Measurements from ENCODE around the gene INSR.
"Not testable (repeated sequence)": the region's sequence is repeated elsewhere in the genome, so short reads cannot be mapped to it uniquely, and the experiment has no call there.

The INSR gene

DNA sequence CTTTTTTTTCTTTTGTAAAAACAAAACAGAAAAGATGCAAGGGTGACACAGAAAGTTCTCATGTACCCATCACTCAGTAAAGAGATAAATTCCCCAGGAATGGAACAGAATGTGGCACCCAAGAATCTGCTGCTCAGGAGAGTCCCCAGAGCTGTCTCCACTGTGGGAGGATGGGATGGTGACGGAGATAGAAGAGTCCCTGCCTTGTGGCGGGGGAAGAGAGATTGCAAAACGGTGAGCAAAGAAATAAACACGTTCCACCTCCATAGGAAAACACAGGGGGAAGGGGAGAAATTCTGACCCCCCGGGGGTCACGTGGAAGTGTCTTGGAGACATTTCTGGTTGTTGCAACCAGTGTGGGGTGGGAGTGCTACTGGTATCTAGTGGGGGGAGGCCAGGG lies 76.4 kb downstream of the INSR start:
- no peak for DNase-seq

DNA sequence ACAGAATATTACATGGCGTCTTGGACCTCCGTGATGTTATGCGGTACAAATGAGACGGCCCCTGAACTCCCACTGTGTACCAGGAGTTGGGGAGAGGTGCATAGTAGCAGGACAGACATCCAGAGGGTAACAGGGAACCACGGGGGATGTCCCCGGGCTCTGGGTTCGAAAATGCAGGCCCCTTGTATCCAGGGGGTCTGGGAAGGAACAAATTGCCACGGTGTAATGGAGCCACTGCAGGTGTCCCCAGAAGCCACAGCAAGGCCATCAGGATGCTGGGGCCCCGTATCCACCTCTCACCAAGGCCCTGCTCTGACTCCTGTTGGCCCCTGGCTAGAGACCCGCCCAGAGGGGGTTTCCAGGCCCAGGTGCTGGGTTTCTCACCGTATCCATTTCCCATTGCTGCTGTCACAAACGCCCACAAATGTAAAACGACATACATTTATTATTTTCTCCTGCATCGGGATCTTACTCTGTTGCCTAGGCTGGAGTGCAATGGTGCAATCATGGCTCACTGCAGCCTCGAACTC lies 77.8 kb downstream of the INSR start:
- DNase-seq, result no peak

DNA sequence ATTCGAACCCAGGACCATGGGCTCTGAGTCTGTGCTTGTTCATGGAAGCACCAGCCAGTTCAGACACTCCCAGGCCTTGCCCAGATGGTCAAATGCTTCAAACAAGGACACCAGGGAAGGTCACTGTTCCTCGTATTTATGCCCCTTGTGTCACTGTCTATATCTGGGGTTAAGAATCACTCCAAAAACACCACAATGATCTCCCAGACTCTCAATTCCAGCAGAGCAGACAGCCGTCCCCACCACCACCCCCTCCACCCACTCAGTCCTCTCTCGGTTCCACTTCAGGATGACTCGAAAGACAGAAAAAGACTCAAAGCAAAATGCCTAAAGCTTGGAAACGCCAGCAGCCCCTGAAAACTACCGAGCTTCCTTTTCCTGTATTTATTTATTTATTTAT lies 79.0 kb downstream of the INSR start:
- DNase-seq, result no peak

DNA sequence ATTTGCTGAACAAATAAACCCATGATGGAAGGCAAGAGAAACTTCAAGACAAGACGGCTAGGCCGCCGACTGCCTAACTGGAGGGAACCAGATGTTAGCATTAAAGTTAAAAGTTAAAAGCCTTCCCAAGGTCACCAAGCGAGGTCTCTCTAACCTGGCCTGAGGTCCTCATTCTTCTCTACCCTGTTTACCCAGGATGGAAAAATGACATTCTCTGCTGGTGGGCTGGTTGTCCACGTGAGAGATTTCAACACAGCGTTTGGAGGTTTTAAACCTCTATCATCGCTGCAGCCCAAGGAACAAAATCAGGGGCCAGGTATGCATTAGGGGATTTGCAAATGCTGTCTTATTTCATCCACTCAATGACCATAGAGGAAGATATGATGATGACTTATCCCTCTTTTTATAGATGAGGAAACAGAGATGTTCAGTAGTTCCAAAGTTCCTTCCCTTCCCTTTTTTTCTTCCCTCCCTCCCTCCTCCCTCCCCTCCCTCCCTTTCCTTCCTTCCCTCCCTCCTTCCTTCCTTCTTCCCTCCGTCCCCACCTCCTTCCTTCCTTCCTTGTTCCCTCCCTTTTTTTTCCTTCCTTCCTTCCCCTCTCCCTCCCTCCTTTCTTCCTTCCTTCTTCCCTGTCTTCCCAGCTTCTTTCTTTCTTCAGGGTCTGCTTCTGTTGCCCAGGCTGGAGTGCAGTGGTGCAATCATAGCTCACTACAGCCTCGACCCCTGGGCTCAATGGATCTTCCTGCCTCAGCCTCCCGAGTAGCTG lies 79.7 kb downstream of the INSR start:
- DNase-seq, result no peak

DNA sequence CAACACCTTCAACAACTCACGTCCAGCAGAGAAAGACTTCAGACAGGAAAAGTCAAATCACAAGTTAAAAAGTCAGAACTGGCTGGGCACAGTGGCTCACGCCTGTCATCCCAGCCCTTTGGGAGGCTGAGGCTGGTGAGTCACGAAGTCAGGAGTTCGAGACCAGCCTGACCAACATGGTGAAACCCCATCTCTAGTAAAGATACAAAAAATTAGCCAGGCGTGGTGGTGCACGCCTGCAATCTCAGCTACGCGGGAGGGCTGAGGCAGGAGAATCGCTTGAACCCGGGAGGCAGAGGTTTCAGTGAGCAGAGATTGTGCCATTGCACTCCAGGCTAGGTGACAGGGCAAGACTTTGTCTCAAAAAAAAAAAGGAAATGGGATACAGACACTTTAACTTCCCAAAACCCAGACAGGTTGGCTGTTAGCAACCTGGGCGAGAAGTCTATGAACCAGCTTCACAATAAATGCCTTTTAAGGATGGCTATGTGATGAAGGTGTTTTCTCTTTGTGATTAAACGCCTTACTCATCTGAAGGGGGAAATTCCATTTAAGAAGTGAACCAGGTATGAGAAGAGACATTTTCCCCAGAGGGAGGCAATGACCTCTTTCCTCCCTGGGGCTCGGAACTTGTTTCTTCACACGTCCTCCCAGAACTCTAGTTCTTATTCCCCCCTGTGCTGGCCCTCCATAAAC lies 80.4 kb downstream of the INSR start:
- no peak for DNase-seq

DNA sequence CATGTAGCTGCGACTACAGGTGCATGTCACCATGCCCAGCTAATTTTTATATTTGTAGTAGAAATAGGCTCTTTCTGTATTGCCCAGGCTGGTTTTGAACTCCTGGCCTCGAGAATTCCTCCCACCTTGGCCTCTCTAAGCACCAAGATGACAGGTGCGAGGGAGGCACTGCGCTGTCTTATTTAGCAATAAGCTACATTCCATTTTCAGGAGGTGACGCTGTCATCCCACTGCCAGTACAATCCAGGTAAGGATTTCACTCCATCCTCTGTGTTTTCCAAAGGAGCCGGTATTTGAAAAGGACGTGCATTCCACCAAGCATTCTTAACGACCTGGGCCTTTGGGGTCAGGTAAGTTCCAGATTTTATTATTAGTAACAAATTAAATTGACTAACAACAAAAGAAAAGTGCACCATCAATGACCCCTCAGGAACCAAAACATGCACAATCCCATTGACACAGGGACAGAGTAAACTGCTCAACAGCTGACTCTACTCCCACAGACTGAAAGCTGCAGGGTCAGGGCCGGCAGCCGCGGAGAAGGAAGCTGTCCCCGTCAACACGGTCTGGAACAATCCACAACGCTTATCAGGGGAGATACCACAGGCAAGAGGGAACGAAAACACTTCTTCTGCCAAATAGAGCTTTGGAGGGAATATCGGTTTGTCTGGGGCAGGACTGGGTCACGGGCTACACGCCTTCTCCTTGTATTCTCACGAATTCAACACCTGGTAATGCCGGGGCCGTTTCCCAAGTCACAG lies 82.8 kb downstream of the INSR start:
- DNase-seq, result no peak

DNA sequence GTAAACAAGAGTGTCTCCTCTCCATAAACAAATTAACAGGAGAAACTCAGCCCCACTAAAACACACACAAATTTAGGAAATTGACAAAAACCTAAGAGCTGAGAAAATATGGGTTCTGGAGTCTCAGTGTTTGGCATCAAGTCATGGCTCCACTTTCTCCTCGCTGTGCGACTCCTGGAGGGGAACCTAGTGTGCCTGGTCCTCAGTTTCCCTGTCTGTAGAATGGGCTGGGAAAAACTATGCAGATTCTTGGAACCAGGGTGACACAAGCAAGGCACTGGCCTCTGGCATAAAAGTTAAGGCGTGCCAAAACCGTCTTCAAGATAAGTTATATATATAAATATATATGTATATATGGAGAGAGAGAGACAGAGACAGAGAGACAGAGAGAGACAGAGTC lies 83.9 kb downstream of the INSR start:
- DNase-seq, result no peak

DNA sequence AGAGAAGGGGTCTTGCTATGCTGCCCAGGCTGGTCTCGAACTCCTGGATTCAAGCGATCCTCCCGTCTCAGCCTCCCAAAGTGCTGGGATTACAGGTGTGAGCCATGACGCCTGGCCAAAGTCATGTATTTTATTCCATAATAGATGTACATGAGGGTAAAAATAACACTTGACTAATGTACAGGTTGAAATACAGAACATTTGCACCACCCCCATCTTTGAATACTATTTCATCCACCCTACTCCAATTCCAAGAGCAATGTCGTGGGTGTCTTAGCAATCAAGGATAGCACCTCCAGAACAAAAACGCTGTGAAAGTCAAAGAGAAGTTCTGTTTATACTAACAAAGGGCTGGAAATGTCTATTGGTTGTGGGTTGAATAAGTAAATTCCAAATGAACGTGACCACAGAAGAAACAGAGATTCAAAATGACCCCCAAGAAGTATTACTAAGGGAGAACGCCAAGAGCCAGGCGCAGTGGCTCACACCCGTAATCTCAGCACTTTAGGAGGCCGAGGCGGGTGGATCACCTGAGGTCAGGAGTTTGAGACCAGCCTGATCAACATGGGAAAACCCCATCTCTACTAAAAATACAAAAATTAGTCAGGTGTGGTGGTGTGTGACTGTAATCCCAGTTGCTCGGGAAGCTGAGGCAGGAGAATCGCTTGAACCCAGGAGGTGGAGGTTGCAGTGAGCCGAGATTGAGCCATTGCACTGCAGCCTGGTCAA lies 84.5 kb downstream of the INSR start:
- not testable (repeated sequence) for DNase-seq

DNA sequence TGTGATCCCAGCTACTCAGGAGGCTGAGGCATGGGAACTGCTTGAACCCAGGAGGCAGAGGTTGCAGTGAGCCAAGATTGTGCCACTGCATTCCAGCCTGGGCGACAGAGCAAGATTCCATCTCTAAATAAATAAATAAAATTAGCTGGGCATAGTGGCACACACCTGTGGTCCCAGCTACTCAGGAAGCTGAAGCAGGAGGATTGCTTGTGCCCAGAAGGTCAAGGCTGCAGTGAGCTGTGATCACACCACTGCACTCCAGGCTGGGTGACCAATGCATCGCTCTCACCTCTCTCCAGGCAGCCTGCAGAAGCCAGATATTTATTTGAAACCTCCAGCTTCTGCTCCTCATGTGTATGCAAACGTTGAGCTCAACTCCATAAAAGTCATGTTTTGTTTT lies 85.2 kb downstream of the INSR start:
- not testable (repeated sequence) for DNase-seq

DNA sequence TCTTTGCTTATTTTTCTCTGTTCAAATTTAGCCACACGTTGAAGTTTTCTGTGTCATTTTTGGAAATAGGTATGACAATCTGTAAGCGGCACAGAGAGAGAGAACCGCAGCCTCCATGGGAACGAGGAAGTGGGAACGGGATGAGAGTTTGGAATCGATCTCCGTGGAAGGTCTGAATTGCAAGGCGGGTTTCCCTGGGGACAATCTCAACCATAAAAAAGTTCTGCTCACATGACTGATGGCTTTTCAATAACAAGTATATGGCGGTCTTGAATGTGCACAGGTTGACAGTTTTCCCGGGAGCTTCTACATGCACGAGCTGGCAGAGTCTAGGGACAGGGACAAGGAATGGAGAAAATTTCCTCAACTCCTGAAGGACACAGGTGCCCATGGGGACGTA lies 90.9 kb downstream of the INSR start:
- DNase-seq, result no peak

DNA sequence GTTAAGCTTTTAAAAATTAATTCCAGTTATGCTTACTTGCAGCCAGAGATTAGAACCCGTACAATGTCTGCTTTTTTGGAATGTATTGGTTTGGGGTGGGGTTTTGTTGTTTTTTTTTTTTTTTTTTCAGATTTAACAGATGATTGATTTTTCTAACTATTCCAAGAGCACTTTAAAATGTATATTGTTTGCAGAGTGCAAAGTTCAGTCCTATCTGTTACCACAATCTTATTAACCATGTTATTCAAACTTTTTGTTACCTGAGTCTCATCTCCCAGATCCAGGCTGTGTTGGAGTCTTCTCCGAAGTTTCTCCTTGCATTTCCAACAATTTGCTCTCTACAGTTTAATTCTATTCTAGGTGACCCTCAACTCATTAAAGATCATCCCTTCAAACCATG lies 91.3 kb downstream of the INSR start:
- DNase-seq, result no peak

DNA sequence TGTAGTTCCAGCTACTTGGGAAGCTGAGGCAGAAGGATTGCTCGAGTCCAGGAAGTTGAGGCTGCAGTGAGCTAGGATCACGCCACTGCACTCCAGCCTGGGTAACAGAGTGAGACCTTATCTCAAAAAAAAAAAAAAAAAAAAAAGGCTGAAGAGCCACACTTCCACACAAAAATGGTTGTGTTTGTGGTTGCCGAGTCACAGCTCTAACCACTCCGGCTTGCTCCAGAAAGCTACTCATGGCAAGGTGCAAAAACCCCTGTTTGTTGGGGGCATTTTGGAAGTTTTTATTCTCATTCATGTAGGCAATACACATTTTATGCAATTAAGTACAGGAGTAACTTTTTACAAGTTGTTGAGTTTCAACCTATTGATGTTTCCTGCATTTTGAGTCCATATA lies 93.5 kb downstream of the INSR start:
- DNase-seq, result no peak

DNA sequence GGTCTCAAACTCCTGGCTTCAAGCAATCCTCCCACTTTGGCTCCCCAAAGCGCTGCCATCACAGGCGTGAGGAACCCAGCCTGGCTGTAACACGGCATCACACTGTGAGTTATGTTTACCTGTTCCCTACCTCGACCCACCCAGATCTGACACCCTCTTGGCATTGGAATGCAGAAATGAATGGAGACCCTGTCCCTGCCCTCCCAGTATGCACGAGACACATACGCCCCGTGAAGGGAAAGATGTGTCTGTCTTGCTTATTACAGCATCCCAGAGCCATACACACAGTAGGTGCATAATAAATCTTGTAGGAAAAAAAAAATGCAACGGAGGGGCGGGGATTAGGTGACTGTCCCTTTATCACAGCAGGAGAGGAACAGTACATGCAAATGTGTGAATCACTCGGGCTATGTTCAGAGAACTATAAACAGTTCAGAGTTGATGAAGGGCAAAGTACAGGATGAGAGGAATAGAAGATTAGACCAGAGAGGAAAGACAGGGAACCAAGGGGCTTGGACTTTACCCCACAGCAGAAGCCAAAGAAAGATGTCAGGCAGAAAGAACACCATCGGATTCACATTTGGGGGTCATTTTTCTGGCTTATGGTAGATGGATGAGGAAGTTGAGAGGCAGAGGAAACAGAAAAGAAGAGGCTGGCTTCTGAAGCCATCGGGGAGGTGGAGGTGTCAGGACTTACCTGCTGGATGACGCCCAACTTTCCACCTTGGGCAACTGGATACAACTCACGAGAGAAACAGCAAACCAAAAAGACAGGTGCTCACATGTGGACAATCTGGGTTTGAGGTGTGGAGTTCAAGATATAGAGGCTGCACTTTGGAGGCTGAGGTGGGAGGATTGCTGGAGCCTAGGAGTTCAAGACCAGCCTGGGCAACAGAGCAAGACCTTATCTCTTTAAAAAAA lies 94.3 kb downstream of the INSR start:
- no peak for DNase-seq

DNA sequence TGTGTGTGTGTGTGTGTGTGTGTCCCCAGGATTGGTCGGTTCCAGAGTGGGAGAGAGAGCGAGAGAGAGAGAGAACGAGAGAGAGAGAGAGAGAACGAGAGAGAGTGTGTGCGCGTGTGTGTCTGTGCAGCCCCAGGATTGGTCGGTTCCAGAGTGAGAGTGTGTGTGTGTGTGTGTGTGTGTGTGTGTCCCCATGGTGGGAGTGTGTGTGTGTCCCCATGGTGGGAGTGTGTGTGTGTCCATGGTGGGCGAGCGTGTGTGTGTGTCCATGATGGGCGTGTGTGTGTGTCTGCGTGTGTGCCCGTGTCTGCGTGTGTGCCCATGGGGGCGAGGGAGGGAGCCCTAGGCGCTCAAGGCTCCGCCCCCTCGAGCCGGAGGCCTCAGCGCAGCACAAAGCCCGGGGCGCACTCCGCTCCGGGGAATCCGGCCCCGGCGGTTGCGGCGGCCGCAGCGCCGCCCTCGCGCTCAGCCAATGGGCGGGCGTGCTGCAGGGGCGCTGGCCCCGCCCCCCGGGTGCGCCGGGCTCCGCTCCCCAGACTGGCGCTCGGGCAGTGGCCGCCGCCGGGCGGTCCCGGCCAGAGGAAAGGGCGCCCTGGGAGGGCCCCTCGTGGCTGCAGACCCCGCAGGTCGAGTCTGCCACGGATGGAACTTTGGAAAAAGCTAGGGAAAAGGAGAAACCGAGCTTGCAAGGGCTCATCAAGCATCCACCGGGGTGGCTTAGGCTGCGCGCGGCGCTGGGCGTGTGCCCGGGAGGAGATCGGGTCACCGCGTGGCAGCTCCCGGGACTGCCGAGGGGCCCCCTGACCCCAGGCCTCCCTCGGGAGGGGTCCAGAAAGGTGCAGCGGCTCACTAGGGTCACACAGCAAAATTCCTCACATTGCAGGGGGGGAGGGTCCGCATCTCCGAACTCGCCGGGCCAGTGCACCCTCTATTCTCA lies 96.2 kb downstream of the INSR start:
- DNase-seq, result peak; percentile 87

DNA sequence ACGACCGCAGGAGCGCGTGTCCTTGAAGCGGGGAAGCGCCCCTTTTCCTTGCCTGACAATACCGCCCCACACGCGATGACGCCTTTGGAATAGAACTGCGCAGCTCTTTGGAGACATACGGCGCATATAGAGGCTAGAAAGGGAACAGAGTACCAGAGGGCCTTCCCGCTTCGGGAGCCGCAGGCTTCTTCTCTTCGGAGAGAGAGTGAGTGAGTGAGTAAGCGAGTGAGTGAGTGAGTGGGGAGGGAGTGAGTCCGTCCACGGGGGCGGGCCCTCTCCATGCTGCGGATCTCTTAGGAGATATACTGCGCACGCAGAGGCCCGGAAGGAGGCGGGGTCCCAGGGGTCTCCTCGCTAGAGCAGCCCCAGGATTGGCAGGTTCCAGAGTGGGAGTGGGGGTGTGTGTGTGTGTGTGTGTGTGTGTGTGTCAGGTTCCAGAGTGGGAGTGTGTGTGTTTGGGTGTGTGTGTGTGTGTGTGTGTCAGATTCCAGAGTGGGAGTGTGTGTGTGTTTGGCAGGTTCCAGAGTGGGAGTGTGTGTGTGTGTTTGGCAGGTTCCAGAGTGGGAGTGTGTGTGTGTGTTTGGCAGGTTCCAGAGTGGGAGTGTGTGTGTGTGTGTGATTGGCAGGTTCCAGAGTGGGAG lies 97.0 kb downstream of the INSR start:
- peak; percentile 70 for DNase-seq

DNA sequence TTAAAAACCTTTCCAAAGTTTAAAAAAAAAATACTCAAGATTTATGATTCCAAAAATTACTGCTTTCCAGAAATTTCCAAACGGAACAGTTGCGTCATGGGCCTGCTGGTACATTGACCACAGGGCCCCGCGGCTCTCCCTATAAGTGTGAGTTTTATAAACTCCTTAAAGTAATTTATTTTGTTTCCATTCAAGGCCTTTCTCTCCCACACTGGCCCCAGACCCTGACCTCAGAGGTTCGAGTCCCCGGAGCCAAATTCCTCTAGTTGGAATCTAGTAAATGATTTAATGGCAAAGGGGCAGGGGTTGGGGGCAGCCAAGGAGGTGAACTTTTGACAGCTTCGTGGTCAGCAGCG lies 97.5 kb downstream of the INSR start:
- no peak for DNase-seq

DNA sequence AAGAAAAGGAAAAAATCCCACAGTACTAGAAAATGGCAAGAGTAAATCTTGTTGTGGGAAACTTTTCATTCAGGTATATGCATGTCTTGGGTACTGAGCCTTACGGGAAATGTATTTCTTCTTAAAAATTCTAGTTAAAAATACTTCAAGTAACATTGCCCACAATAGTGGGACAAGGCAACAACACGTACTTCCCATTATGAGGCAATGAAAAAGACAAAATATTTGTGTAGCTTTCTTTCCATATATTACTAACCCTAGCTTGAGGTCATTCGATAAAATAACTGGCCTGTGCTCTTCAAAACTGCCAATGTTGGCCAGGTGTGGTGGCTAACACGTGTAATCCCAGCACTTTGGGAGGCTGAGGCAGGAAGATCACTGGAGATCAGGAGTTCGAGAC lies 99.2 kb downstream of the INSR start:
- no peak for DNase-seq

DNA sequence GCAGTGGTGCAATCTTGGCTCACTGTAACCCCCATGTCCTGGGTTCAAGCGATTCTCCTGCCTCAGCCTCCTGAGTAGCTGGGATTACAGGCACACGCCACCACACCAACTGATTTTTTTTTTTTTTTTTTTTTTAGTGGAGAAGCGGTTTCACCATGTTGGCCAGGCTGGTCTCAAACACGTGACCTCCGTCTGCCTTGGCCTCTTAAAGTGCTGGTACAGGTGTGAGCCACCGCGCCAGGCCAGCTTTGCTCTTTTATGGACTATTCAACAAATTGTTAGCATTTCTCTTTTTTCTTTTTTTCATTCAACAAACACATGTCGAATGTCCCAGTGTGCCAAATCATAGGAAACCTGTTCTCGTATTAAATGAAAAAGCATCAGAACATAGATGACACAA lies 99.6 kb downstream of the INSR start:
- DNase-seq, result no peak

DNA sequence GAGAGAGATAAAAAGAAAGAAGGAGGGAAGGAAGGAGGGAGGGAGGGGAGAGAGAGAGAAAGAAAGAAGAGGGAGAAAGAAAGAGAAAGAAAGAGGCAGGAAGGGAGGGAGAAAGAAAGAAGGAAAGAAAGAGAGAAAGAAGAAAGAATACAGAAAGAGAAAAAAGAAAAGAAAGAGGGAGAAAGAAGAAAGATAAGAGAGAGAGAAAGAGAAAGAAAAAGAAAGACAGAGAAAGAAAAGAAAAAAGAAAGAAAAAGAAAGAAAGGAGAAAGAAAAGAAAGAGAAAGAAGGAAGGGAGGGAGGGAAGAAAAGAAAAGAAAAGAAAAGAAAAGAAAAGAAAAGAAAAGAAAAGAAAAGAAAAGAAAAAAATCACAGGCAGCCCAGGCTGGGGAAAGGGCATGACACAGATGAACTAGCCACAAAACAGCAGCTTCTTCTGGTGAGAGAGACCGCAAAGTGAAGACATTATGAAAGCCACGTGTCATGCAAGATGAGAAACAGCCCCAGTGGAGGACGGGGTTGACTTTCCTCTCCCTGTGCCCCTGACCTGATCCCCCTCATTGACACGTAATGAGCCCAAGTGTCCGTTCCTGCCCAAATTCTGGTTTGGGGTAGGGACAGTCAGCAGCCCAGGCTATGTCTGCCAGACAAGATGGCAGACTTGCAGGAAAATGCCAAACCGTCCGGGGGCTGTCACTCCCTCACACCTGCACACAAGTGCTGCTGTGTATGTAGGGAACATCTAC lies 102.1 kb downstream of the INSR start:
- DNase-seq, result no peak
